Stimulated activated CD4-positive, alpha-beta T cell treated with anti-CD3 and anti-CD28 coated beads, Interleukin-15, amount 100 ng/mL, for 1 hour (primary cell): Measurements from ENCODE around the gene NOD2.

Experiments
- DNase-seq, 2 donors: peaks; one replicate each; pipeline ENCODE4 v3.0.0-alpha.2; 2020; ENCODE audit warnings: low read depth in 1 of 2, low spot score in 1 of 2

Gene NOD2

DNA sequence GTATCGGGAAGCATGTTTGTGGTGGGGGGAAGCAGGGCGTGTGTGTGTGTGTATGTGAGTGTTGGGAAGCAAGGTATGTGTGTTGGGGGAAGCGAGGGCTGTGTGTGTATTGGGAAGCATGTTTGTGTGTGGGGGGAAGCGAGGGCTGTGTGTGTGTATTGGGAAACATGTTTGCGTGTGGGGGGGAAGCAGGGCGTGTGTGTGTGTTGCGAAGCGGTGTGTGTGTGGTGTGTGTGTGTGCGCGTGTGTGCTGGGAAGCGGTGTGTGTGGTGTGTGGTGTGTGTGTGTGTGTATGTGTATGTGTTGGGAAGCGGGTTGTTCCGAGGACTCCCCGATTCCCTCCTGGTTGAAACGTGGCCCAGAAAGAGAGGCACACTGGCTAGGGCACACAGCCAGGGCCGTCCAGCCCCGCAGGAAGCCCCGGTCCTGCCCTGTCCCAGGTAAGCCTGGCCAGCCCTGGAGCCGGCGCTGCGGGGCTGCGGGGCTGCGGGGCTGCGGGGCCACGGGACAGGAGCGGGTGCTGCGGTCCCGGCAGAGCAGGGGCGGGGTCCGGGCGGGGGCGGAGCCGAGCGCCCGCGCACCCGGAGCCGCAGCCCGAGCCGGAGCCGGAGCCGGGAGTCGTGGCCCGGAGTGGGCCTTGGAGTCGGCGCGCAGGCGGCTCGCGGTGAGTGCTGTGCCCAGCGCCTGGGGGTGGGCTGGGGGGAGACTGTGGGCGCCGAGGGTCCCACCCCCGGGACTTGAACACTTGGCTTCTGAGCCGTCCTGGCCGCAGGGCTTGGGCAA, at the start of gene NOD2:
Gene NOD2, plus strand, starts transcription at position 608 of the 783 bp plus-strand sequence. CDS start 5,890 bp downstream, outside the sequence.
- DNase-seq, result no peak

DNA sequence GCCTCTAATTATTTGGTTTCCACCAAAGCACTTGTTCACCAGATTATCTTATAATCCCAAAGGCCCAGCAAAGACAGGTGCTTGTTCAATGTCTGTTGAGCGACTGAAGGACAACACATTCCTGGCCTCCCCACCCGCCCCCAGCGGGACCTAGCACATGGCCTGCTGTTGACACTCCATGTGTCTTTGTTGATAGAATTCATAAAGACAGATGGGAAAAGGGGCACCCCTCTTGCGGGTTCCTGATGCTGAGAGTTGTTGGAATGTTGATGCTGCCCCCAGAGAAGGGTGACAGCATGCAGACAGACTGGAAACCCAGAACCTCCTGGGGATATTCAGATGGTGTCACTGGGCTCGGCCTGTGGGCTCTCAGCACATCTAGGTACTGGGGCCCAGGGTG, 49.2 kb upstream of the NOD2 start:
- no peak for DNase-seq

DNA sequence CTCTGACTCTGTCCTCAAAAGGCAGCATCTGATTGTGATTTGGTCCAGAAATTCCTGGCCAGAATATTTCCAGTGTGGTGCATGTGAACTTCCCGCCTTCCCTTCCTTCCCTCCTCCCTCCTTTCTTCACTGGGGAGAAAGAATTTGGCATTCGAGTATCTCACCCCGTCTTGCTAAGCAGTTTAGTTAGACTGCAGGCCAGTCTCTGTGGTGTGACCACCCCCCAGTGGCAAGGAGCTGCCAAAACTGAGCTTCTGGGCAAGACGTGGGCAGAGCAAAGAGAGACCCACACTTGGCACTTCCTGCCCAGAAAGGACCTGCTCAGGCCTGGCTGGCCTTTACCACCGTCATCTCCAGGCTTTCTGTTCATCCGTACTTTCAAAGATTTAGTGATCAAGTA, 48.7 kb upstream of the NOD2 start:
- DNase-seq, result no peak

DNA sequence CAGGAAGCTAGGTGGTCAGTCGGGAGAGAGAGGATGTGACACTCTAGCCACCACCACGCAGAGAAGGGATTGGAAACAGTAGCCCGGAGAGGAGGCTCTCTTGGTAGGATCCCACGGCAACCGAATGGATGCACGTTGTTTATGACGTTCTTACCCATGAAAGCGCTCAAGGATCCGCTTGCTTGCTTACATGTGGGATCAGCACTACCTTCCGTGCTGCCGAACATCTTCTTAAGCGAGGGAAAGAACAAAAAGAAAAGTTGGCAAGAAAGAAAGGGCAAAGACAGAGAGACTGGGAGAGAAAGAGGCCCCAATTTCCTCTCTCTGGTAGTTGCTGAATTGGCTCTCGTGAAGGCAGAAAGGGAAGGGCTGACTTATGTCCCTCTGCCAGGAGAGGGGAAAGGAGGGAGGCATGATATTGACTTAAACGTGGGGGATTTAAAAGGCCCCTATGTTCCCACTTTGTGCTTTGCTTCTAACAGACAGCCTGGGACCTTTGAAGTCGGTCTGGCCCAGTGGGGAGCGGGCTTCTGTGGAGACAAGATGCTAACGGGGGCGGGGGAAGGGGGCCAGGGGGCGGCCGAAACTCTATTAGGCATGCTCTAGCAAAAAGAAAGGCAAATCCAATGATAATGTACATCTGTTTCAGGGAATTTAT, 47.7 kb upstream of the NOD2 start:
- no peak for DNase-seq

DNA sequence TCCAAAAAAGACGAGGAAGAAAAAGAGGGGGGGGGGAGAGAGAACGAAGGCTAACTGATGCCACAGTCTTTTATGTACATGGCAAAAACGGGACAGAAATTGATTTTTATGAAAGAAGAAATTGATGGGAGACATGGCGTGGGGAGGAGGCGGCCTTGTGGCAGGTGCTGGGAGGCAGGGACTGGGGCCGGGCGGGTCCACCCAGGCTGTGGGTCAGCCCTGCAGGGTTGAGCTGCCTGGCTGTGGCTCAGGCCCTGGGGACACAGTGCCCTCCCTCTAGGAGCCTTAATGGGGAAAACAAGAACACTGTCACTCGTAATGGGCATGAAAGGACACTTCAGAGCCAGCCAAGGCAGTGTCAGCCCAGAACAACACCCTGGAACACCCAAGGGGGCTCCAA, 47.1 kb upstream of the NOD2 start:
- no peak for DNase-seq

DNA sequence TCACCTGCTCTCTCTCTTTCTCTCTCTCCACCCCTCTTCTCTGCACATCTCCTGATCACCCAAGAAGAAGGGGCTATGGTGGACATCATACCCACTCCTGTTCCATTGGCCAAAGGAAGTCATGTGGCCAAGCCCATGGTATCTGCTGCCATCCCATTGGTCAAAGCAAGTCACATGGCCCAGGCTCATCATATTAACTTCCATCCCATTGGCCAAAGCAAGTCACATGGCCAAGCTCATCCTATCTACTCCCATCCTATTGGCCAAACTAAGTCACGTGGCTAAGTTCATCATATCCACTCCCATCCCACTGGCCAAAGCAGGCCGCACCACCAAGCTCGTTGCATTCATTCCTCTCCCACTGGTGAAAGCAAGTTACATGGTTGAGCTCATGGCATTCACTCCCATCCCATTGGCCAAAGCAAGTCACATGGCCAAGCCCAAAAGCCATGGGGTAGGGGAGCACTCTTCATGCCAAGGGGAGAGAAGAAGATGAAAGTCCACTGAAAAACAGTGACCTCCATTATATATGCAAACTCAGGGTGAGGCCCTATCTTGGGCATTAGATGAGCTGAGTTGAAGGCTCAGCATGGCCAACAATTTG, 41.5 kb upstream of the NOD2 start:
- no peak for DNase-seq

DNA sequence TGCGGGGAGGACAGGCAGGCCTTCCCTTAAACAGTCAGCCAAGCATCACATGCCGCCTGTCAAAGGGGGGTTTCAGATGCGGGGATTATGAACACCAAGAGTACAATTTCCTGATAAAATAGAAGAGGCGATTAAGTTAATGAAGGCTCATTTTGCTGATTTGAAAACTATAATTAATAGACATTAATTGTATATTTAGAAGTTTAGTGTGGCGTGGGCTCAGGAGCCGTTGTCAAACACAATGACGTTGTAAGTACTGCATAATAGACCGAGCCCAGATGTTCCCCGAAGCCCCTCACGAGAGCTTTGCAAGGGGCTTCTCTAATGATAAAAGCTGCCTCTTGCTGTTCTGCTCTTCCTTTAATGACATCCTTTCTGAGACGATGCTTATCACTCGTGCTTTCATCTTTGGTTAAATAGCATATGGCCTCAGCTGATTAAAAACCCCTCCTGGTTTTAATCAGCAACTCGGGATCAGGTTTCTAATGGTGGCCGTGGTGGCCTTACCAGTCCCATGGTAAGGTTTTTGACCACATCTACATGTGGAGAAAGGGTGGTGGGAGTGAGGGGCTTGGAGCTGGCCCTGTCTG, 40.5 kb upstream of the NOD2 start:
- DNase-seq, result no peak

DNA sequence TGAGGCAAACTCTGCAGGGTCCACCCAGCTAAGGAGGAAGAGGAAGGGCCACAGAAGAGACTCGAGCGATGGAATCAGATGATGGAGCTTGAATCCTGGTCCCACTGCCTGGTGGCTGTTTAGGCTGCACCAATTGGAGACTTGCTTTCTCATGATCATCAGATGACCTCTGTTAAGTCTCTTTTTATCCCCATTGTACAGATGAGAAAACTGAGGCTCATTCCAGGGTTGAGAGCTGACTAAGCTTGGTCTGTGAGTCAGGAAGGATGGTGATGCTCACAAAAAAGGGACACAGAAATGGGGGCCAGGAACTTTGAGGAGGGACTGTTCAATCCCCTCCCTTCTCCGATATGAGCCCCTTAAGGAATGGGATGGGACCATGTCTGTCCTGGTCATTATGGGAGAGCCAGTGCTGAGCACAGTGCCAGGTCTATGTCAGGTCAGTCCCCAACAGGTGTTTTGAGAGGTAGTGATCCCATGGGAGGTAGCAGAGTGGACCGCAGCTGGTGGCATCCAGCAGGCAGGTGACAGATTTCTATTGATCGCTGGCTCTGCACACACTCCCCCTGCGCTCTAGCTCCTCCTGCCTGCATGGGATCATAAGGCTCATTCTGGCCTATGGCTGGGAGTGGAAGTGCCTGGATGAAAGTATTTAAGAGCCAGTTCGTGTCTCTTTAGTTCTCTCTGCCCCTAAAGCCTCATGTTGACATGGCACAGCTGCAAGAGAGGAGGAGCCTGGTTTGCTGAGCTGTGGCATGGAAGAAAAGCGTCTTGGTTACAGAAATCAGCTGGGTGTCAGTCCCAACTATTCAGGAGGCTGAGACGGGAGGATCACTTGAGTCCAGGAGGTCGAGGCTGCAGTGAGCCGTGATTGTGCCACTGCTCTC, 39.5 kb upstream of the NOD2 start:
- DNase-seq, result no peak

DNA sequence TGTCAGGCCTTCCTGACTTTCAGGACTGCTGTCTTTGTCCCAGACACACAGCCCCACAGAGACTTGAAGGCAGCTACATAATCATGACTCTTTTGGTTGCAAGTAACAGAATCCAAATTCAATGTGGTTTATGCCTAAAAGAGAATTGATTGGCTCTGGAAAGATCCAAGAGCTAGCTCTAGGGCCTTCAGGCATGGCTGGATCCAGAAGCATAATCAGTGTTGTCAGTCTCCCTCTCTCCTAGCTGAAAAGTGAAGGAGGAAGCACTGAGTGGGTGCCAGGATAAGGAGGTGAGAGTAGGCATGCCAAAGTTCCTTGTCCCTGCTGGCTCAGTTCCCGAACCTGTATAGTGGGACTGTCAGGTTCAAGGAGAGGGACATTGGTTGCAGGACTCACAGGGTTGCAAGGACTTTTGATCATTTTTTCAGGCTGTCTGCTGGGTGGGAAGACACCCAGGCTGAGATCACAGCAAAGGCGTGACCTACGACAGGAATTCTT, 37.8 kb upstream of the NOD2 start:
- no peak for DNase-seq

DNA sequence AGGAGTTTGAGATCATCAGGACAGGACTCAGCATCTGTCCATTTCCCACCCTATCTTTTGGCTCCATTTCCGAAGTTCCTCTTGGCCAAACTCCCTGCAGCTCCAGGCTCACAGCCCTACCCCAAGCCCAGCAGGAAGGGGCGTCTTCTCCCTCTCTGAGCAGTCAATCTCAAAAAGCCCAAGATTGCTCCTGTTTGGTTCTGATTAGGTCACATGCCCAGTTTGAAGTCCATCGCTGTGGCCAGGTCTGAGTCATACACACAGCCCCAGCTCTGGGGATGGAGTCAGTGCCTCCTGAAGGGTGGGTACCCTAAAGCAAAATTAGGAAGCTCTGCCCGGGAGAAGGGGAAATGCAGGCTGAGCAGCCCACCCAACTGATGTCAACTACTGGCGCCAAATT, 36.2 kb upstream of the NOD2 start:
- DNase-seq, result no peak

DNA sequence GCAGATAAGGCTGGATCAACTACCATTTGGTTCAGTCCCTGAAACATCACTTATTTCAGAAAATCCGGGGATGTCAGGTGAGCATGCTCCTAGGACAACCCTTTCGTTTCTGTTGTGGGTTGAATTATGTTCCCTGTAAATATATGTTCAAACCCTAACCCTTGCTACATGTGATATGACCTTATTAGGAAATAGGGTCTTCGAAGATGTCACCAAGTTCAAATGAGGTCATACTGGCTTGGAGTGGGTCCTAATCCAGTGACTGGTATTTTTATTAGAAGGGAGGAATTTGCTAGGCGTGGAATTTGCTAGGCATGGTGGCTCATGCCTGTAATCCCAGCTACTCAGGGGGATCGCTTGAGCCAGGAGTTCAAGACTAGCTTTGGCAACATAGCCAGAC, 33.6 kb upstream of the NOD2 start:
- DNase-seq, result no peak

DNA sequence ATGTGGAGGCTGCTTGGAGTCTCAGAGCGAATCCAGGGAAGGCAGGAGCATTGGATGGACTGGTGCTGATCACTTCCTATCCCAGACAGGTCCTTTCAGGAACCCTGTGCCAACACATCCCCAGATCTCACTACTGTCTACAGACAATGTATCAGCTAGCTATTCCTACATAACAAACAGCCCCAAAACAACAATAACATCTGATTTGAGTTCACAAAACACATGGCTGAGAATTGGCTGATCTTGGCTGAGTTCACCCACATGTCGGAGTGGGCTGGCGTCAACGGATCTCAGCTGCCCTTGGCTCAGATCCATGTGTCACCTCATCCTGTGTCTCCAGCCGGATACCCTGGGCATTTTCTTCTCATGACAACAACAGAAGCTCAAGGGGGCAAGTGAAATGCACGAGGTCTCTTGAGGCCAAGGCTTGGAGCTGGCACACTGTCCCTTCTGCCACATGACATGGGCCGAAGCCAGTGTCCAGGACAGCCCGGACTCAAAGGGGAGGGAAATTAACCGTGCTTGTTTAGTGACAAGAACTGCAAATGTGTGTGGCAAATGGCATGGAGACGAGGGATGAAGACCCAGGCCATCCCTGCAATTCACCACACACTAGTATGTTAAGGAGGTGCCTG, 31.0 kb upstream of the NOD2 start:
- DNase-seq, result no peak

DNA sequence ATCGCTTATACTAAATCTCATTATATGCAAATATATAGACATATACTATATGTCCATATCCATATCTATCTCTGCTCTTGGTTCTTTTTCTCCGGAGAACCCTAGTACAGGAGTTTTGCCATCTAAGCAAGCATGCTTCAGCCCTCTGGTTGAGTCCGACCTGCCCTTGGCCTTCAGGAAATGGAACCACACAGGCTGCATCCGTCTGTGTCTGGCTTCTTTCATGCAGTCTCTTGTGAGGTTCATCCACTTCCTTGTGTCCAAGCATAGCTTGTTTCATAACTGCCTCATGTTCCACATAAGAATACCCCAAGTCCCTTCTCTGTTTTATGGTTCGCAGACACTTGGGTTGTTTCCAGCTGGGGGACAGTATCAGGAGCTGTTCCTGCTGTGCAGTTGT, 29.1 kb upstream of the NOD2 start:
- no peak for DNase-seq

DNA sequence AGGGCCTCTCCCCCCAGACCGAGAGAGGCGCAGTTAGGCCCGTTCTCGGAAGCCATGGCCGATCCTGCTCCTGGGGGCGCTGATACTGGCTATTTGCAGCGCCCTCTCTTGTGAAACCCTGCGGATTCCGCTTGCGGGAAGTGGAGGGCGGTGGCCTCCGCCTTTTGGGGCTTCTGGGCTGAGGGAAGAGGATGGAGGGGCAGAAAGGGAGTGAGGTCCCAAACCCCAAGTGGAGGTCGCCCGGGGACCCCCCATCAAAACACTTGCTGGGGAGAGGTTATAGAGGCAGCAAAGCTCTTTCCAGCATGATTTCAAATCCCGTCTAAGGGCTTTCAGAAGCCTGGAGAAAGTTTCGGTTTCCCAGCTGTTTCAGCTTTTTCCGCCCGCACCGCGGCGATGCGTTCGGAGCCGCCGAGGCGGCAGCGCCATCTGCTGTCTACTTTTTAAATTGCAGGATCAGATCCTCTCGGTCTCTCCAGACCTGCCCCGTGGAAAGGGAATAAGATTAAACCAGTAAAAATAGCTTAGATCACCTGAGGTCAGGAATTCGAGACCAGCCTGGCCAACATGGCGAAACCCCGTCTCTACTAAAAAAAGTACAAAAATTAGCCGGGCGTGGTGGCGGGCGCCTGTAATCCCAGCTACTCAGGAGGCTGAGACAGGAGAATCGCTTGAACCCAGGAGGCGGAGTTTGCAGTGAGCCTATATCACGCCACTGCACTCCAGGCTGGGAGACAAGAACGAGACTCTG, 28.1 kb upstream of the NOD2 start:
- DNase-seq, result peak; percentile 63 to 70

DNA sequence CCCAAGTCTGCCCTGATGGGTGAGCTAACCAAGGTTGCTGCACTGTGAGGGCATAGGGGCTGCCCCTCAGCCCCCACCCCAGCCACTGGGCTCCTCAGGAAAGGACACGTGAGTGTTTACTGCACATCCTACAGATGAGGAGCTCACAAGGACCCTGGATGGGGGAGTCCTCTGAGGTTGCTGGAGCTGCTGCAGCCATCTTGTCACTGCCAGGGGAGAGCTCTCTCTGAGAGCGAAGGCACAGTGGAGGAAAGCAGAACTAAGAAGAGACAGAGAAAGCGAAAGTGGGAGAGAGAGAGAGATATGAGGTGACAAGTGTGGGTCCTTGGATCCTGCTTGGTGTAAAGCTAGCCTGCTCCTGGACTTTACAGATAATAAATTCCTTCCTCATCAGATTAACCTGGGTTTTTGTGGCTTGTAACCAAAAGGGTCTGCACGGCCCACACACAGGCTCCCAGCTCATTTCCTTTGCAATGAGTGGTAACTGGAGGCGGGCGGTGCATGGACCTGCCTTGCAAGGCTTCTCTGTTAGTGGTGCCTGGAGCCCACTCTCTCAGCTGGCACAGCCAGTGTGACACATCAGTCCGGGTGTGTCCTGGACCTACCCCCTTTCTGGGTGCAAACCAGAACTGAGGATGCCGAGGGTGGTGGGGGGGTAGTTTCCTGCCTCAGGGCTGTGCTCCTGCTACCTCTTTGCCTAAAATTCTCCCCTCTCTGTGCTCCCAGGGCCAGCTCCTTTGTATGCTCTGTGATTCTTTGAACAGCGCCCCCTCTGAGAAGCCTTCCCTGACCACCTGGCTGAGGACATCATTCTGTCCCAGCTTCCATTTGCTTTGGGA, 26.5 kb upstream of the NOD2 start:
- DNase-seq, result no peak

DNA sequence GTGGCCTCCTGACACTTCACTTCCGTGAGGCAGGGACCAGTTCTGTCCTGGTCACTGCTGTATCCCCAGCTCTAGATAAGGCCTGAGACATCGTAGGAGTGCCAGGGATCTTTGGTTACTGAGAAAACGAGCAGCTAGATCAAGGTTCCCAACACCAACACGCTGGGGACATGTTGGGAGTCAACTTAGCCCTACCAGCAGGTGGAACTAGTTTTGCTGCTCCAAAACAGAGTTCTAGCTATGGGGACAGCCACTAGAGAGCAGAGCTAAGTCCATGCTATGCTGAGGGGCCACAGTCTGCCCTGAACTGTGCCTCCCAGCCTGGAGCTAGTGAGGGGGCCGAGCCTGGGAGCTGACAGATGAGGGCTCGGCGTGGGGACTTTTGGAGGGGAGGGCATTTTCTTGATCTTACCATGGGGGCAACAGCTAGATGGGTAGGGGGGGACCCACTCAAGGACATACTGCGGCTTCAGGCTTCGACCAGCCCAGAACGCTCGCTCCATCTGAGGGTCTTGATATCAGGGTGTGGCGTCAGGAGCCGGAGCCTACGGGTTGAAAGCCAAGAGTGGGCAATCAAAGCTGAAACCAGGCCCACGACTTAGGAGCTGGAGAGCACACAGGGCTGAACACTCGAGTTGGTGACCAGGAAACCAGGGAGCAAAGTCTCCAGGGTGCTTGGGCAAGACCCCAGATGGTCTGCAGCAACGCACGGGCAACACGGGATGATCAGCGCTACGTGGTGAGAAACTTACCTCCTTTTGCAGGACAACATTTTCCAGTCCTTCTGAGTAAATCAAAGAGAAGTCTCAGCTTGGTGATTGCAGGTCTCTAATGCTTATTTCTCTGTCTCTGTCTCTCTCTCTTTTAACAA, 25.7 kb upstream of the NOD2 start:
- DNase-seq, result no peak

DNA sequence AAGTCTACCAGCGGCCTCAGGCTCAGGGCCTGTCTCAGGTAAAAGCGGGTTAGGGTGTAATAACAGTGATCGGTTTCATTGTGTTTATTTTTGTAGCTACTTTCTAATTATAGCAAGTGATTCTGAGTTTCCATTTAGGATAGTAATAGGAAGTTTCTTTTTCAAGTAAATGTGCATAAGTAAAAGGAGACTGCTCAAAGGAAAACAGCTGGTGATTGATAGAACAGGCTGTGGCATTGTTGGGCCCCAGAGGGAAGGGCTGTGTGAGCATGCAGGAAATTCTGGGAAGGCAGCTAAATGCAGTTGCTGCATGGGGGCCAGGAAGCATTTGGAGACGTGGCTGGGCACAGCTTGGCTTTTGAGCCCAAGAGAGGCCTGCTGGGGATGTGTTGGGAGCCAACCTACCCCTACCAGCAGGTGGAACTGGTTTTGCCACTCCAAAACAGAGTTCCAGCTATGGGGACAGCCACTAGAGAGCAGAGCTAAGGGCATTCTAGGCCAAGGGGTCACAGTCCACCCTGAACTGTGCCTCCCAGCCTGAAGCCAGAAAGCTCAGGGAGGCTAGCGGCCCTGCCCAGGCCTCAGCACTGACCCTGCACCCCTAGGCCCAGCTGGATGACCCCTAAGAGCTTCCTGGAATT, 24.9 kb upstream of the NOD2 start:
- DNase-seq, result no peak
